OCI-M1 (cell line): ENCODE data around the gene AADACL2.
"Not testable (repeated sequence)": the region's sequence is repeated elsewhere in the genome, so short reads cannot be mapped to it uniquely, and the experiment has no call there.

Source experiments
- DNase-seq: peaks from one replicate; lab custom pipeline; 2025; lab: John Stamatoyannopoulos, UW

The AADACL2 gene

DNA sequence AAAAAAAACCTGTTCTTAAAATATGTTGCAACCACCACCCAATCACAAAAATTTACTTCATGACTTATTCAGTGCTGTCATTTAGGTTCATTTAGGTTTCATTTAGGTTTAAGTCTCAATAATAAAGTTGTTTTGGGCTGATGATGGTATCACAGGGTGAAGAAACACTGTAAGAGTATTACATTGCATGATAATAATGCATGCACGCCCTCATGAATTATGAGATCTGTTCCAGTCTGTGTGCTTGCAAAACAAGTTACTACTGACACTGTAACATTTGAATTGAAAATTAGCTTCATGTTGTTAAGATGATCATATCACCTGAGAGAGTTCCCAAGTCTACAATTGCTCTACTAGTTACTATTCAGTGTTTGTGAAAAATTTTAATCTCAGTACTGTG, at the start of gene AADACL2:
AADACL2 (plus strand) TSS at position 315 of the 400 bp plus-strand sequence. CDS start 109 bp downstream, outside the sequence.
- DNase-seq: no peak

DNA sequence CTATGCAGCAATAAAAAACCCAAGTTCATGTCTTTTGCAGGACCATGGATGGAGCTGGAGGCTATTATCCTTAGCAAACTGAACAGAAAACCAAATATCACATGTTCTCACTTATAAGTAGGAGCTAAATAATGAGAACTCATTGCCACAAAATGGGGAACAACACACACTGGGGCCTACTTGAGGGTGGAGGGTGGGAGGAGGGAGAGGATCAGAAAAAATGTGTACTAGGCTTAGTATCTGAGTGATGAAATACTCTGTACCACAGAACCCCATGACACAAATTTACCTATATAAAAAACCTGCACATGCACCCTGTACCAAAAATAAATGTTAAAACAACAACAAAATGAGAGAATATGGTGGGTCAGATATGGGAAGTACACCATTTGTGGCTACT, 49.6 kb upstream of the AADACL2 start:
- no peak for DNase-seq

DNA sequence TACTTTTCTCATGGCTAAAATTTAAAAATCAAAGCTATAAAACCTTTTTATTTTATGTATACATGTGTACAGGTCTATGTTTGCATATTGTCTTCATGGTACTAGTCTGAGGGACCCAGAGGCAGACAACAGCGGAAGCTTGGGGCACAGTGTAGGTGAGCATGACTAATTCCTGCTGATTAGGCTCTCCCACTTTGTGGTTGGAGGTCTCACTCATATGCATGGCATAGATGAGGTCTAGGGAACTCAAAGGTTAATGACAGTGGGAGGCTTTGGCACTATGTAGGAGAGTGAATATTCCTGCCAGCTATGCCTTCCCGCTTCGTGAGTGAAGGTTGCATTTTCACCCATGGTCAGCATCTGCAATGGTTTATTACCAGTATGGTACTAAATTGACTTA, 47.5 kb upstream of the AADACL2 start:
- DNase-seq: no peak

- DNase-seq: no peak
These were observed 46.7 kb upstream of the AADACL2 start for GRCh38 chr3:151687076-151687475.

DNA sequence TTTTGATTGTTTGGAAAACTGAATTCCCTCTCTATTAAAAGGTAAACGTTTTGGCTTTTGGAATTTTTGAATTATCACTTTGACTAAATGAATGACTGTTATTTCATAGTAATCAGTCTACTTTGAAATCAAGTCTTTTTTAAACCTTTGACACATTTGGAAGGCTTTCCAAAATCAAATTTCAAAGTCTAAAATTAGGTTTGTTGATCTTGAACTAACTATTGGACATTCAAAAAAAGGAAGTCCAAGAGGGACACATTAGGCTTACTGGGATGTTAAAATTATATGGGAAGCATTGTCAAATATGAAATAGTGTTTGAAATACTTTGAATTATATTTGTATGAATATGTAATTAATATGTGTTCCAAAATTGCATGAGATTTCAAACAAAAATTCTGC, 45.2 kb upstream of the AADACL2 start:
- DNase-seq: no peak

DNA sequence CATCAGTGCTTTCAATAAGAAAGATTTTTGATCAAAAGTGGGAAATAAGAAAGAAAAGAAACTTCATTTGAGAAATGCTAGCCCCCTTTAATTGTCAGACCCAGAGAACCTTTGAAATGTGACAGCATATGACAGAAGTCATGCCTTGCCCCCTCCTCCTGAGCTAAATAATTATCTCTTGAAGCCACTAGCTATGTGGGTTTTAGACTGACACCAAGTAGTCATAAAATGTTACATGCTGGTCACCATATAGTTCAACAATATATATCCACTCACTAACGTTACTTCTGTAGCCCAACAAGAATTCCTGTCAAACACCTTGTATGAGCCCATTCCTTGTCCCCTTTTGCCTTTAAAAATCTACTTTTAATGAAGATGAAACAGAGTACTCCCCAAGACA, 43.1 kb upstream of the AADACL2 start:
- peak; percentile 19 for DNase-seq

DNA sequence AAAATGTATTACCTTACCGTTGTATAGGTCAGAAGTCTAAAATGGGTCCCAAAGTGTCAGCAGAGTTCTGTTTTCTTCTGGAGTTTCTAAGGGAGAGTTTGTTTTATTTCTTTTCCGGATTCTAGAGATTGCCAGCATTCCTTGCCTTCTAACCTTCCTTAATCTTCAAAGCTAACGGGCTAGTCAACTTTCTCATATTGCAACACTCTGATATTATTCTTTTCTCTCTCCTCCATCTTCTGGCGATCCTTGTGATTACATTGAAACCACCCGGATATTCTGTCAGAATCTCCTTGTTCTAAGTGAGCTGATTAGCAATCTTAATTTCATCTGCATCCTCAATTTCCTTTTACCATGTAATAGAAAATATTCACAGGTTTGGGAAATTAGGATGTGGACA, 36.2 kb upstream of the AADACL2 start:
- DNase-seq: no peak

DNA sequence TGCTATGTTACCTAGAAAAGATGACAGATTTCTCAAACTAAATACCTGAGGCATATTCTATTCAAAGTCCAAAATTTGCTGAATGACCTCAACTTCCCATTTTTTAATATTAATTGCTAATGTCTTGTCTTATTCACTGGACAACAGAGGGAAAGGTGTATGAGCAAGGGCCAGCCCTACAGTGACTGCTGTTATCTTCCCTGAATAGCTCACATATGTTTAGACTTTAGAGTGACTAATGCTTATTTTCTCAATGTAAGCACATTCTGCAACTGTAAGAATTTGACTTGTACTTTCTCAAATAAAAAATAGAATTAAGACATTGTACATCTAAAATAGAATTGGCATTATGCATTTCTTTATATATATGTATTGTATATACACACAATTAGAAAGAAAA, 26.5 kb upstream of the AADACL2 start:
- no peak for DNase-seq

- DNase-seq: no peak
These were observed 24.9 kb upstream of the AADACL2 start for GRCh38 chr3:151708868-151709267.

DNA sequence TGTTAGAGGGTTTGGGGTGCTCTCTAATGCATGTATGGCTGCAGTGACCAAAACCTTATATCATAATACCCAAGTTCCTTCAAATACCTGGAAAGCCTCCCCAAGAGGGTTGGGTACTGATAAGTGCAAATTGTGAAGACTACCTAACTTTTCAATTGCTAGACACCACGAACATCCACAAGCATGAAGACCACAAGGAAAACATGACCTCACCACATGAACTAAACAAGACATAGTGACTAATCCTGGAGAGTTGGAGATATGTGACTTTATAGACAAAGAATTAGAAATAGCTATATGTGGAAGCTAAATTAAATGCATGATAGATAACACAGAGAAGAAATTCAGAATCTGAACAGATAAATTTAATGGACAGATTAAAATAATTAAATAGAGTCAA, 23.9 kb upstream of the AADACL2 start:
- no peak for DNase-seq

DNA sequence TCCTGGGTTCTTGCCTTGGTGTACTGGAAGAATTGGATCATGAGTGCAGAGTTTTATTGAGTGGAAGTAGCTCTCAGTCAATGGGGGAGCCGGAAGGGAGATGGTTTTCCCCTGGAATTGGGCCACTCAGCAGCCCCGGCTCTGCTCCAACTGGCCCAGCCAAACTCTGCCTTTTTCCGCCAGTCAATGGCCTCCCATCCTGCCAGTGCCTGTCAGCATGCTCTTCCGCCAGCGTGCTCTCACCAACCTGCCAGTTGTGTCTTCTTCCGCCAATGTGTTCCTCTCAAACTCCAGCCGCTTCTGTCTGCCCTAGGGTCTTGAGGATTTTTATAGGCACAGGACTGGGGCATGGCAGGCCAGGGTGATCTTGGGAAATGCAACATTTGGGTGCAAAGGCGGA, 12.4 kb upstream of the AADACL2 start:
- DNase-seq: no peak

- no peak for DNase-seq
These were observed 10.9 kb upstream of the AADACL2 start for GRCh38 chr3:151722856-151723255.

DNA sequence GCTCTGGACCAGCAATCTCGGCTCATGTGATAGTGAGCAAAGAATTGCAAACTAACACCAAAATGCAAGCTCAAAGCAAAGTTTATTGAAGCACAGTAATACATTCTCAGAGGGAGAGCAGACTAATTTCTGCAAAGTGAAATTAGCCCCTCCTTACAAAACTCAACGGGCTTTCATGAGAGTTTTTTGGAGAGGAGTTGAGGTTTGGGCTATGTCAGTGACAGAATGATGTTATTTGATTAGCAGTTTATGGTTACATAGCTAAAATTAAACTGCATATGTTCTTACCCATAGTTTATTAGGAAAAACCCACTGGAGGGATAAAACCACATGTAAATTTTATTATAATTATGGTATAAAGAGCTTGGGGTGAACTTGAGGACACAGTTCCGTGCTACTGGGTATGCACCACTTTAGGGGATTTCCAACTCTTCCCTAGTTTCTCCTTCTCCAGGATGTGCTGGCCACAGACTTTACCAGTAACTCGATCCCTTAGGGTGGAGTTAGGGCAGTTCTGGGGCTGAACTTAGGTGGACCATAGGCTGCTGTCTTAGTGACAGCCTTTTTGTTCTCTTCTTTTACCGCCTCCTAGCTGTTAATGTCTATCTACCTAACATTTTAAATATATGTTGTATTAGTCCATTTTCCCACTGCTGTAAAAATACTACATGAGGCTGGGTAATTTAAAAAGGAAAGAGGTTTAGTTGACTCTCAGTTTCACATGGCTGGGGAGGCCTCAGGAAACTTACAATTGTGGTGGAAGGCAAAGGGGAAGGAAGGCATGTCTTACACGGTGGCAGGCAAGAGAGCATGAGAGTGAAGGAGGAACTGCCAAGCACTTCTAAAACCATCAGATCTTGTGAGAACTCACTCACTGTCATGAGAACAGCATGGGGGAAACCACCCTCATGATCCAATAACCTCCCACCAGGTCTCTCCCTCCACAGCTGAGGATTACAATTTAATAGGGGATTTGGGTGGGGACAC, 8.9 kb upstream of the AADACL2 start:
- no peak for DNase-seq

GRCh38 chr3:151726016-151726415, 7.7 kb upstream of the AADACL2 start:
- DNase-seq: peak; percentile 45

DNA sequence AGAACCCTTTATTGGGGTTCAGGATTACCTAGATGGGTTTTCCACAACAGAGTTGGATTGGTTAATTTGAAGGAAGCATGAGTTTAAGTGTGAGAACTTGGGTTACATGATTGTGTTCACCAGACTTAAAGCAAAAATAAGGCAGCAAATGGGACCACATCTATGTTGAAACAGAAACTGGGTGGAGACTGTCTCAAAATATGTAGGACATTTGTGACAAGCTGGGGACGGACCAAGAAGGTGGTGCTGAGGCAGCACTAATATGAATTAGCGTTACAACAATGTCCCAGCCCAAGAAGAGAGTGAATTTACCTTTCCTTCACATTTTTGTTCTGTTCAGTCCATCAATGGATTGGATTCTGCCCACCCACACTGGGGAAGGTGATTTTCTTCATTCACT, 866 bp upstream of the AADACL2 start:
- DNase-seq: no peak

DNA sequence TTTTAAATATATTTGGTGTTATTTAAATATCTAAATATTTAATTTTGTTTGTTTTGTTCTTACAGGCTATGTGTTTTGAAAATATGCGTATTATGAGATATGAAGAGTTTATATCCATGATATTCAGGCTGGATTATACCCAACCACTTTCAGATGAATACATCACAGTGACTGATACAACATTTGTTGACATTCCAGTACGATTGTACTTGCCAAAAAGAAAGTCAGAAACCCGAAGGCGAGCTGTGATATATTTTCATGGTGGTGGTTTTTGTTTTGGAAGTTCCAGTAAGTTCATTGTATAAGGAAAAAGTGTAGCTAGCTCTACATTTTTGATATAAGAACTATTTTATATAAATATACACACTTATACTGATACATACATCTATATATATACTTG, 6.9 kb downstream of the AADACL2 start:
- no peak for DNase-seq

DNA sequence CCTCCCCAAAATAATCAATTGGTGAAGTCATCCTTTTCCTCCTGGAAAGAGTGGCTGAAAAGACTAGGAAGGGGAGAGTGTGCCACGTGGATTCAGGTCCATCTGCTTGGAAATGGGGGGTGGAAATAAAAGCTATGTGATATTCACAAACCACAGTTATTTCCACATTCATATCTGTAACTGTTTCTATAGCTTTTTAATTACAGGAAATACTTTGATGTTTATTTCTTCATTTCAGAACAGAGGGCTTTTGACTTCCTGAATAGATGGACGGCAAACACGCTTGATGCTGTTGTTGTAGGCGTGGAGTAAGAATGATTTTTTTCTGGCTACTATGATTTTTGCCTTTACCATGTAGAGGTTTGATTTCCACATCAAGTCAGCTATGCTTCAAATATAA, 10.1 kb downstream of the AADACL2 start:
- DNase-seq: no peak

DNA sequence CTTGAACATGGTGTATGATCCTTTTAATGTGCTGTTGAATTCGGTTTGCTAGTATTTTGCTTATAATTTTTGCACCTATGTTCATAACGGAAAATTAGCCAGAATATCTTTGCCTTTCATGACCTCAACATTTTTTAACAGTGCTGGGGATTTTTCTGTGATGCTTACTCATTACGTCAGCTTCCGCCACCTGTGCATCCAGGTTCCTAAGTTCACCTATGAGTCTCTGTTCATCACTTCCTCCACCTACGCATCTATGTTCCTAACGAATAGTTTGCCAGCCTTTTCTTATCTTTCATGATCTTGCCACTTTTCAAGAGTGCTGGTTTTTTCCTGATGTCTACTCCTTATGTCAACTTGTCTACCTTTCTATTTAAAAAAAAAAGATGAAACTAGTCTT, 16.5 kb downstream of the AADACL2 start:
- no peak for DNase-seq

- DNase-seq: no peak
These were observed 17.0 kb downstream of the AADACL2 start for GRCh38 chr3:151750678-151751077.

- DNase-seq: no peak
These were observed 17.4 kb downstream of the AADACL2 start for GRCh38 chr3:151751161-151751560.

- DNase-seq: no peak
These were observed 20.1 kb downstream of the AADACL2 start for GRCh38 chr3:151753846-151754245.

DNA sequence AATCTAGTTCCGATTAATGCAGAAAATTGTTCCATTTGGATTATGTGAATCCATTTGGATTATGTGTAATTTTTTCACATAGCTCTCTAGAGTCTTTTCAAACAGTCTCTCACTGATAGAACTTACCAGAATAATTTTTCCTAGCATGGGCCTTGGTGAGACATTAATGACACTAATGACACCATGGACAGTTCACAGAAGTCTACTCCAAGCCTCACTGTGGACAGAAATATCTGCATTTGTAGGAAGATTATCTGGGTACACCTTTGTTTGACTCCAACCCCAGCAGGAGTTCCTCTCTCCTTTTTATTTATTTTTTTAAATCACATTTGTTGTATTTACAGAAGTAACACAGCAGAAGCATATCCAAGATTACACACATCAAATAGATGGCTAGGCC, 27.9 kb downstream of the AADACL2 start:
- DNase-seq: no peak

- not testable (repeated sequence) for DNase-seq
These were observed 31.0 kb downstream of the AADACL2 start for GRCh38 chr3:151764699-151765098.

DNA sequence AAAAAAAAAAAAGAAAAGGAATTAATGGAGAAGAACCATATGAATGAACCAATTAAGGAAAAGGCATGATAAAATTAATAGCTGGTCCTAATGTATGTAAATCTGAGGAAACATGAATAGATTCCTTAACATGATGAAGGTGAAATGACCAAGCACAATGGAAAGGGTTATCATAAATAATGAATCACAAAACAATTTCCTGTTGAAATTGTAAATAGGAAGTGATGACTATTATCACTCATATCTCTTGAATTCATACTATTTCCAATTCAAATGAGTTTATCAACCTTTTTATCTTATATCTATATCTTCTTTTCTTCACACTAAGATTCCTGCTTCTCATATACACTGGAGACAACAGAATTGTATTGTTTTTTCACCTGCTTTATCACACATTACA, 32.0 kb downstream of the AADACL2 start:
- no peak for DNase-seq
